Measurements from ENCODE around the gene SAMD9. TPM values are rescaled to one million over a fixed set of nuclear protein-coding genes. Genes with fewer than 3 reads are reported as not detected.

The SAMD9 gene
- total RNA-seq, 1 donor from 2014 or later: 0.21 TPM

Other genes with a start within 250 kb of the SAMD9 start
- not detected in 2 replicates for gene SAMD9L, start 30.4 kb upstream of the SAMD9 start, total RNA-seq
- gene HEPACAM2, start 108.5 kb upstream of the SAMD9 start, total RNA-seq: not detected in 2 replicates
- gene VPS50, start 114.4 kb upstream of the SAMD9 start, total RNA-seq: 16.0 and 18.3 TPM in 2 replicates

Measured in neural crest cell (in vitro differentiated cells).